ENCODE data around the gene KIF18B. TPM values are rescaled to one million over a fixed set of nuclear protein-coding genes. Genes with fewer than 3 reads are reported as not detected.

KIF18B gene
- polyA plus RNA-seq, 3 donors: not detected

DNA sequence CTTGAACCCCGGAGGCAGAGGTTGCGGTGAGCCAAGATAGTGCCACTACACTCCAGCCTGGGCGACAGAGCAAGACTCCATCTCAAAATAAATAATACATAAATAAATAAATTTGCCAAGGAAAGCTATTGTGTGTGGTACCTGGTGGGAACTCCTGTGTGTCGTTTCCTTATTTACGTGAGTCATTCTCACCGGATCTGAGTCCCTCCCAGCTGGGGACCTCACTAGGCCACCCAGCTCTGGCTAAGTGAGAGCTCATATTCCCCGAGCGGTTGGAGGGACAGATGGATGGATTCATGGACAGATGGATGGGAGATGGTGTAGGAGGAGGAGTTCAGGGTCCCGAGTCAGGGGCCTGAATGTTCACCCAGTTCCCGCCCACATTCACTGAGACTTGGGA, 43.4 kb upstream of the KIF18B start:
- Mint-ChIP-seq H3K4me3 (no peak overlapping the region), H3K27me3 (ENCODE audit: low read depth in 3 of 3) (peaks cover 47 to 65% (median 58%) of the 10 kb centered on the region in 3 donors), H3K27ac (no peak overlapping the region), H3K4me1 (peaks cover 6% of the 10 kb centered on the region), H3K36me3 (no peaks in the 10 kb centered on the region), H3K9me3 (peaks cover 0 to 8% (median 1%) of the 10 kb centered on the region in 7 donors)
- no peak overlapping the region for H2AFZ ChIP-seq (ENCODE audit: insufficient read depth, low read depth, low read length, poor library complexity, severe bottlenecking)
- peaks cover 21 to 46% of the 10 kb centered on the region in 2 donors for H3K27me3 ChIP-seq (ENCODE audit: control insufficient read depth in 2 of 2, insufficient read depth in 2 of 2, low read length in 2 of 2)
- H3K9me3 ChIP-seq (replicated peaks in 1 of 2; ENCODE audit: control insufficient read depth in 1 of 2, insufficient read depth in 1 of 2, low read length in 2 of 2): peaks cover 0 to 5% of the 10 kb centered on the region in 2 donors
- no peak overlapping the region for H3K4me3 ChIP-seq (replicated peaks in 1 of 3; ENCODE audit: low read depth in 2 of 3, low read length in 3 of 3)
- no peaks in the 10 kb centered on the region for H3K79me2 ChIP-seq (ENCODE audit: insufficient read depth, low read length)
- DNase-seq: no peak
- H4K20me1 ChIP-seq (ENCODE audit: insufficient read depth, low read length): no peaks in the 10 kb centered on the region
- WGBS (ENCODE audit: insufficient coverage): 78% methylated on average over 3 of the region's 10 CpGs
- H3K36me3 ChIP-seq (replicated peaks in 1 of 2; ENCODE audit: control insufficient read depth in 1 of 2, insufficient read depth in 2 of 2, low read length in 2 of 2): no peaks in the 10 kb centered on the region
- no peak overlapping the region for H3K27ac ChIP-seq (ENCODE audit: low read depth in 1 of 2, low read length in 2 of 2)
- no peak for TF ChIP-seq CTCF (IDR thresholded peaks at IDR 0.05)
- no peaks in the 10 kb centered on the region for H3K4me1 ChIP-seq (ENCODE audit: control insufficient read depth in 1 of 2, insufficient read depth in 2 of 2, low read length in 2 of 2)
- no peak overlapping the region for H3K9ac ChIP-seq (ENCODE audit: insufficient read depth, low read length, poor library complexity, severe bottlenecking)
- intact Hi-C loops (cut with micrococcal nuclease): no loop called here
- no peak overlapping the region for H3K4me2 ChIP-seq (replicated peaks; ENCODE audit: extremely low read depth, low read length, poor library complexity, severe bottlenecking)

DNA sequence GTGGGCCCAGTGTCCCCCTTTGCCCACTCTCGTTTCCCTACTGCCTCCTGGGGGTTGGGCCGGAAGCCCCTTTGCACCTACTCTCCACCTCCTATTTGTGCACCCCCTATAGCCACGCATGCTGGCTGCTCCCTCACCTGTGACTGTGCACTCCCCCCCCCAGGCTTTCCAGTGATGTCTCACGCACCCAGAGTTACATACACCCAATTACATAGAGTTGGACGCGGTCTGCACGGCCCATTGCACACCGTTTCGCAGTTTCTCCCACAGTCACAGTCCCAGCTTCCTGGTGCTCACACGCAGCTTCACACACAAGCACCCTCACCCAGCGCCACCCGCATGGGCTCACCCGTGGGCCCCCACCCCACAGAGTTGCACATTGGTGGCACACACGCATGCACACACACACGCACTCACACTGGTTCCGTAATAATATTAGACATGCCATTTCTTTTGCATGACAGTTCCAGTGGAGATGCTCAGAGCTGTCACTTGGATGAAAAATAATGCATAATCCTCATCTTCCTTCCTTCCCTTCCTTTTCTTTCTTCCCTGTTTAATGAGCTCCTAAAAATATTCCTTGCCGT, 42.1 kb upstream of the KIF18B start:
- Histone ChIP-seq H2AFZ (ENCODE audit: insufficient read depth, low read depth, low read length, poor library complexity, severe bottlenecking) (no peak overlapping the region), H3K27ac (ENCODE audit: low read depth in 1 of 2, low read length in 2 of 2) (no peak overlapping the region), H3K9ac (ENCODE audit: insufficient read depth, low read length, poor library complexity, severe bottlenecking) (no peak overlapping the region), H3K9me3 (replicated peaks in 1 of 2; ENCODE audit: control insufficient read depth in 1 of 2, insufficient read depth in 1 of 2, low read length in 2 of 2) (peaks cover 3 to 5% of the 10 kb centered on the region in 2 donors), H3K27me3 (ENCODE audit: control insufficient read depth in 2 of 2, insufficient read depth in 2 of 2, low read length in 2 of 2) (peaks cover 23 to 53% of the 10 kb centered on the region in 2 donors), H3K4me2 (replicated peaks; ENCODE audit: extremely low read depth, low read length, poor library complexity, severe bottlenecking) (no peak overlapping the region), H3K4me3 (replicated peaks in 1 of 3; ENCODE audit: low read depth in 2 of 3, low read length in 3 of 3) (no peak overlapping the region), H3K36me3 (replicated peaks in 1 of 2; ENCODE audit: control insufficient read depth in 1 of 2, insufficient read depth in 2 of 2, low read length in 2 of 2) (no peaks in the 10 kb centered on the region), H3K4me1 (ENCODE audit: control insufficient read depth in 1 of 2, insufficient read depth in 2 of 2, low read length in 2 of 2) (no peaks in the 10 kb centered on the region), H4K20me1 (ENCODE audit: insufficient read depth, low read length) (no peaks in the 10 kb centered on the region), H3K79me2 (ENCODE audit: insufficient read depth, low read length) (no peaks in the 10 kb centered on the region)
- TF ChIP-seq CTCF (IDR thresholded peaks at IDR 0.05): no peak
- H3K36me3 Mint-ChIP-seq: no peaks in the 10 kb centered on the region
- H3K27me3 Mint-ChIP-seq (ENCODE audit: low read depth in 3 of 3): peaks cover 51 to 72% (median 64%) of the 10 kb centered on the region in 3 donors
- peaks cover 6% of the 10 kb centered on the region for H3K4me1 Mint-ChIP-seq
- peak overlapping the region in 1 of 2 donors; percentile 22 for H3K4me3 Mint-ChIP-seq
- H3K9me3 Mint-ChIP-seq: peaks cover 0 to 14% (median 3%) of the 10 kb centered on the region in 7 donors
- WGBS (ENCODE audit: insufficient coverage): 92% methylated on average over 14 of the region's 17 CpGs
- no peak overlapping the region for H3K27ac Mint-ChIP-seq
- intact Hi-C loops (cut with micrococcal nuclease): no loop called here
- DNase-seq: no peak
